Stimulated activated CD8-positive, alpha-beta memory T cell treated with anti-CD3 and anti-CD28 coated beads, Interleukin-15, amount 100 ng/mL, for 4 hours (primary cell): ENCODE measurements around the gene SAMD1.

Experiments
- DNase-seq, 2 donors: peaks; one replicate each; pipeline ENCODE4 v3.0.0-alpha.2; 2020; ENCODE audit warnings: low read depth in 2 of 2

The SAMD1 gene

DNA sequence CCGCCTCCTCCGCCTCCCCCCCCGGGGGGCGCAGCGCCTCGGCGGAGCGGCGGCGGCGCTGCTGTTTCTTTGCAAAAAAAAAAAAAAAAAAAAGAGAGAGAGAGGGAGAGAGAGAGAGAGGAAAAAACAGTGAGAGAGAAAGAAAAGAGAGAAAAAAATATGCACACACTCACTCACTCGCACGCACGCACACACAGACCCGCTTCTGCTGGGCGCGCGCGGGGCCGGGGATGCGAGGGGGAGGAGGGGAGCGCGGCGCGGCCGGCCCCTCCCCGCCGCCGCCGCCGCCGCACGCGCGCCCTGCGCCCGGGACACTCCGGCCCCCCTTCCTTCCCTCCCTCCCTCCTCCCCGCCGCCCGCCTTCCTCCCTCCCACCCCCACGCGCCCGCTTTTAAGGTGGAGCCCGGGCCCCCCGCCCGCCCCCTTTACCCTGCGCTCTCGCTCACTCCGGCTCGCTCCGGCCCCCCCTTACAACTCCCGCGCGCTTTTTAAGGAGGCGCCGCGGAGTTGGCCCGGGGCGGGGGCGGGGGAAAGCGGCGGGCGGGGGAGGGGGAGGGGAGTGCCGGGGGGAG is at the start of gene SAMD1:
Gene SAMD1 (minus strand): TSS at position 243 of the 572 bp plus-strand sequence.
- peak; percentile 78 to 82 for DNase-seq

DNA sequence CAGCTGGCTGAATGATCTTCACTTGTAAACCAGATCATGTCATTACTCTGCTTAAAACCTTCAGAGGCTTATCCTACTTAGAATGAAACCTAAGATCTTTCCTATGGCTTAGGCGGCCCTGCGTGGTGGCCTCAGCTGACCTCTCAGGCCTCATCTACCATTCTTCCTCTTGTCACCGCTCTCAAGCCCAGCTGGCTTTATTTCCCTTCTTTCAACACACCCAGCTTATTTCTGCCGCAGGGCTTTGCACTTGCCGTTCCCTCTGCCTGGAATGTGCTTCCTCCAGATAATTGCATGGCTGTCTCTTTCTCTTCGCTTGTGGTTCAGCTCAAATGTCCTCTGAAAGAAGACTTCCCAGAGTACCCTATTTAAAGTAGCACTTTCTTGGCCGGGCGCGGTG is 49.4 kb upstream of the SAMD1 start:
- DNase-seq = no peak

DNA sequence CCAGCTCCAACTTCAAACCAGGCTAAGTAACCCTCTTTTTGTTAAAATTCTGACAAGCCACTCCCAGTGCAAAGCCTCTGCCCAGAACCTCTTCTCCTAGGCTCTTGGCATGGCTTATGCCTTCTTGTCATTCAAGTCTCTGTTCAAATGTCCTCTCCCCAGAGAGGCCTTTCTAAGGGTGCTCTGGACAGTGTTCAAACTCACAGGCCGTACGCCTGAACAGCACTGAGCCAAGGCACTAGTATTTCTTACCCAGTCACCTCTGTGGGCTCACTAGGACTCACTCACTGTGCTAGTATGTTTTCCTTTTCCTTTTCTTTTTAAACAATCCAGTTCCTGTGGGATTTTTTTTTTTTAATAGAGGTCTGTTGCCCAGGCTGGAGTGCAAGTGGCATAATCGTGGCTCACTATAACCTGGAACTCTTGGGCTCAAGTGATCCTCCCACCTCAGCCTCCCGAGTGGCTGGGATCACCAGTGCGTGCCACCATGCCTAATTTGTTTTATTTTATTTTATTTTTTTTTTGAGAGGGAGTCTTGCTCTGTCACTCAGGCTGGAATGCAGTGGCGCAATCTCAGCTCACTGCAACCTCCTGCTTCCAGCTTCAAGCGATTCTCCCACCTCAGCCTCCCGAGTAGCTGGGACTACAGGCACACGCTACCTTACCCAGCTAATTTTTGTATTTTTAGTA is 48.2 kb upstream of the SAMD1 start:
- DNase-seq = no peak

DNA sequence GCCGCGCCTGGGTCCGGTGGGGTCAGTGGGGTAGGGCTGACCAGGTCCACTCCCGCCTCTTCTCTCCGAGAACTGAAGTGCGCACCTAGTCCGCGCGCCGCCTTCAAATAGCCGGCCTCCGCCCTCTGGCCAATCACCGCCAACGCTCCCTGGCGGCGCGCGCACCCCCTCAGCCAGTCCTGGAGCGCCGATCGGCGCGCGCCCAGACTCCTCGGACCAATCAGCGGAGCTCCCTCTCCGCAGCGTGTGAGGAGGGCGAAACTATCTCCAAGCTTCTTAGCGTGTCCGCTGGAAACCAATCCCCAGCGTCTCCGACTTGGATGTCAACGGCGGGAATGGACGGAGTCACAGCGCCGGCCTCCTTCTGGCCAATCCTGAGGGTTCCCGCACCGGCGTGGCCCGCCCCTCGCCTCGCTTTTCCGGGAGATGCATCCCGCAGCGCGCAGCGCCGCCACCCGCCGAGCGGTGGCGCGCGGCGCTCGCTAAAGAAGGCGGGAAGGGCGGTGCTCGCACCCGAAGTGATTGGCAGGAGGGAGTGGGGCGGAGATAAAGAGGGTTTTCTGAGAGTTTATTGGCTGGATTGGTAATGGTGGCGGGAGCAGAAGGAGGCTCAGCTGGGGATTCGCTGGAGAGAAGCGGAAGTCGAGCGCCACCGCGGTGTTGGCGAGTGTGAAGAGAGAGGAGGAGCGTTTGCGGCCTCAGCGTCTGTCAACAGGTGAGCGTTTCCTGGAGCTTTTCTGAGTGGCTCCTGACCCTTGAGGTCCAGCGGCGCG is 46.1 kb upstream of the SAMD1 start, which contains the start of gene ASF1B:
Gene ASF1B (minus strand): TSS at position 81 of the 773 bp plus-strand sequence. CDS start 133 bp downstream, outside the sequence.
- peak; percentile 95 for DNase-seq

DNA sequence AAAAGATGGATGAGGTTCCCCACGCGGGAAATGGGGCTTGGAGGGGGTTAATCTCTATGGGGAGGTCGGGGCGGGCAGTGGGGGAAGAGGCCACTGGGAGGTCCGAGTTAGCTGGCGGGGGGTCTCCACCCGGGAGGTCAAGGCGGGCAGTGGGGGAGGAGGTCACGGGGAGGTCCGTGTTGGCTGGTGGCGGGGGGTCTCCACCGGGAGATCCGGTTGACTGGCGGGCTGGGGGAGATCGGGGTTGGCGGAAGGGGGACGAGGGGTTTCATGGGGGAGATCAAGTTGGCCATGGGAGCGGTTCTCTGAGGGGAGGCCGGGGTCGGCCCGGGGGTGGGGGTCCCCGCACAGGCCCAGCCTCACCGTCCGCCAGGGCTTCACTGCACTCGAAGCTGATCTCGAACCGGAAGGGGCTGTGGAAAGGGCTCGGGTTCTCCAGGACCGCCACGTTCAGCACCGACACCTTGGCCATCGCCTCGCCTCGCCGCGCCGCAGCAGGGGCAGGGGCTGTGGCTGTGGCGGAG is 45.5 kb upstream of the SAMD1 start:
- DNase-seq = peak in 1 of 2 donors; percentile 5

DNA sequence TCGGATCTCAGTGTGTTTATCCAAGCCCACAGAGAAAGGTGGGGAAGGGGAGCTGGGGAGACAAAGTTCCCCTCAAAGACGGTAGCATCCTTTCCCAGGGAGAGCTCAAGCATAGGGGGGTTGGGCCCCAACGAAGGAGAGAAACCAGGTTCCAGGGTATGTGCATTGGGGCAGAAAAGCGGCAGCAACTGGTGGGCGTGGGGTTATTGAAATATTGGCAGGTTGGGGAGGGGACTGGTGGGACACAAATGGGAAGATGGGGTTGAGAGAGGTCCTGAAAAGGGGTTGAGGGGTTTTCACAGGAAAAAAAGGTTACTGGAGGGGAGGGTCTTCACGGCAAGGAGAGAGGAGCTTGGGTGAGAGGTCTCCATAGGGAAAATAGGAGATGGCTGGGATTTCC is 44.8 kb upstream of the SAMD1 start:
- no peak for DNase-seq

DNA sequence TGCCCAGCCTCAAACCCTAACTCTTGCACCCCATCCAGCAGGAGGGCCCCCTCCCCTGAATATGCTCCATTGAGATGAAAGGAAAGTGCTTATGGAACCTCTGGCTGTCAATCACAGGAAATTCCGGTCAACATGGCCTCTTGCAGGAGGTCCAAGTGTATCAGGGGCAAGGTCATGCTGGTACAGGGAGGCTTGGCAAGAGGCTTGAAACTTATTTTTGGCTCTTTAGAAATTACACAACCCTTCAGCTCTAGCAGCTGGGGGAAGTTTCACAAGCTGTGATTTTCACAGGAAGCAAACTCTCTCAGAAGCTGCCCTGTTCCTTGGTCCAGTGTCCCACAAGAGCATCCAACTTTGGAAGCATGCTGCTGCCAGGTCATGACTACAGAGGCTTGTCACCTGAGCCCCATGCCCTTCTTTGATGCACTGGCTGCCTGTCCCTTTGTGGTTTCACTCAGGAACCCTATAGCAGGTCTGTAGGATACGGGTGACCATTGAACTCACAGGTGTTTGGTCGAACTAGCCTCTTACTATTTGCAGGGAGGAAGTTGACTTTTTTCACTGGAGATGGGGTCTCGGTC is 37.5 kb upstream of the SAMD1 start:
- DNase-seq = no peak

DNA sequence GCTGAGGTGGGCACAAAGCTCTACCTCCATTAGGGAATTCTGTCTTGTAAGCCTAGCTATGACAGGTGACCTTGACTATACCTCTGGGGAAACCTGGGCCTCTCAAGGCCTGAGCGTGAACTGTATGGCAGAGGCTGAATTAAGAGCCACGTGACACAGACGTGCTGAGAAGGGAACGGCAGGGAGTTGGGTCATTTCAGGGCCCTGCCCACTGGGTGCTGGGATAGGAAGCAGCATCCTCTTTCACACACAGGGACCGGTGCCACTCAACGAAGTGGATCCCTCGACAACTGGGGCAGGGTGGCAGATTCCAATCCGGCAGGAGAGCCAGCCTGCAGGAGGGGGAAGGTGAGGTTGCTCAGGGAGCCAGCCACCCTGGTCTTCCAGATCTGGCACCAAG is 36.6 kb upstream of the SAMD1 start:
- no peak for DNase-seq

DNA sequence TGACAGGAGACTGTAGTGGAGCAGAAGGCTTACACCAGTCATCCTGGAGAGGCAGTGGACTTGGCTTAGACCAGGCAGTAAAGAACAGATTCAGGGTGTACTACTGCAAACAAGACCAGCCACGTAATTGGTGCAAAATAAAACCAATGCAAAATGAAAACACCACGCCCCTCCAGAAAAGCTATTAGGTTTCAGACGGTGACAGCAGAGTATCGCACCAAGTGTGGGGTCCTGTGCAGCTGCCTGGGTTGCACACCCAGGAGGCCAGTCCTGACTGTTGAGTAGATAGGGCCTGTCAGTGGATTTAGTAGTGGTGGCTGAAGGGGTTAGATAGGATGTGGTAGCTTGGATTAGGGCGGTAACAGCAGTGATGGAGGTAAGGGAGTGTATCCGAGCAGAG is 32.4 kb upstream of the SAMD1 start:
- no peak for DNase-seq

DNA sequence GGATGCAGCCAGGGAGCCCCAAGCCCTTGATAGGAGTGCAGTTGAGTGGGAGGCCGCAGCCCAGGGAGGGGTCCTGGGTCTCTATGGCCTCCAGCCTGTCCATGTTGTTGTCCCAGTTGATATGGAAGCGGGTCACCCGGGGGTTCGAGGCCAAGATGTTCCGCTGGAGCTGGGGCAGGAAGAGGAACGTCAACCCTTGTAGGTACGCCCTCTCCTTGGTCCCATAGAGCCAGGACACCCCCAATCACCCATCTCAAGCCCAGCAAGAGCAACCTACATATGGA is 29.9 kb upstream of the SAMD1 start:
- no peak for DNase-seq

DNA sequence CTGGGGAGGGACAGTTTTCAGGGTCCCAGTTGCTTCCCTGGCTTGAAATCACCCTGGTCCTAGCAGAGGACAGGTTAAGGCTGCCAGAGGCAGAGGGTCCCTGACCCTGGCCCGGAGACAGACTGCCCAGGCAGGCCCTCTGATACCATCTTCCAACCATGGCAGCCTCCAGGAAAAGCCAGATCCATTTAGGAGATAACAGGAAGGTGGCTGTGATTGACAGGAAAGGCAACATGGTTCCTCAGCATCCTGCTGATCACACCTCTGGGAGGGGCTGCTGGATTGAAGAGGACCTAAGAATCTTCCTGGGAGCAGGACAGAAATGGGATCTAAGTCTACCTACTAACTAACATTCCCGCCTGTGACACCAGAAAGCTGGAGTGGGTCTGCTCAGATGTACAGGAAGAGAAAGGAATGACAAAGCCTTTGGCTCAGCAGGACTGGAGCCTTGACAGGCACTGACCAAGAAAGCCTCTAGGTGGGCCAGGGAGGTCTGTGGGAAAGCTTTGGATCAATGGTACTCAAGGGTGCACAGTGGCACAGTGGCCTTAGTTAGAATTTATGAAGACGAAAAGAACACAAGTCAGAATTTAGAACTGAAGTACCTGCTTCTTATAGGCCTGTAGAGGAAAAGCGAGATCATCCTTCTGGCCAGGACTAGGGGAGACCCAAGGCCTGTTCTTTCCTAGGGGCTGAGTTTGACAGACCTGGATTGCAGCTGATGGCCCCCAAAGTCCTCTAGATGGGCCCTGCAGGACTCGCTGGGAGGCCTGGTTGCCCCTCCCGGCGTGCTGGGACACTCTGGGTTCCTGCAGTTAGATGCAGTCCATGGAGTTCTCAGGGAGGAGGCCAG is 29.3 kb upstream of the SAMD1 start:
- no peak for DNase-seq

DNA sequence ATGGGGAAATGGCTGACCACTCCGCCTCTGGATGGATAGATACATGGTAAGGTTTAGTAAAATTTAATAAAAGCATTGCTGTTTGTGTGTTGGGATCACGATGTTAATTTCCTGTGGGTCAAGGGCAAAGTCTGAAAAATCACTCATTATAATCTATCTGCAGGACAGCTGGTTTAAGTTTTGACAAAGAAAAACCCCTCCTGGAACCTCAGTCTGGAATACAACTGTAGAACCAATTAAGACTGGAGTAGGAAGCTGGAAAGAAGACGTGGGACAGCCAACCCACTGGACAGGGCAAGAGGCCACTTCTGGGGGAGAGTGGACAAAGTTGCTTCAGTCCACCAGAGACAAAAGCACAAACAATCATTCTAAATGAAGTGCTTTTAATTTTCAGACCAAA is 28.6 kb upstream of the SAMD1 start:
- no peak for DNase-seq

DNA sequence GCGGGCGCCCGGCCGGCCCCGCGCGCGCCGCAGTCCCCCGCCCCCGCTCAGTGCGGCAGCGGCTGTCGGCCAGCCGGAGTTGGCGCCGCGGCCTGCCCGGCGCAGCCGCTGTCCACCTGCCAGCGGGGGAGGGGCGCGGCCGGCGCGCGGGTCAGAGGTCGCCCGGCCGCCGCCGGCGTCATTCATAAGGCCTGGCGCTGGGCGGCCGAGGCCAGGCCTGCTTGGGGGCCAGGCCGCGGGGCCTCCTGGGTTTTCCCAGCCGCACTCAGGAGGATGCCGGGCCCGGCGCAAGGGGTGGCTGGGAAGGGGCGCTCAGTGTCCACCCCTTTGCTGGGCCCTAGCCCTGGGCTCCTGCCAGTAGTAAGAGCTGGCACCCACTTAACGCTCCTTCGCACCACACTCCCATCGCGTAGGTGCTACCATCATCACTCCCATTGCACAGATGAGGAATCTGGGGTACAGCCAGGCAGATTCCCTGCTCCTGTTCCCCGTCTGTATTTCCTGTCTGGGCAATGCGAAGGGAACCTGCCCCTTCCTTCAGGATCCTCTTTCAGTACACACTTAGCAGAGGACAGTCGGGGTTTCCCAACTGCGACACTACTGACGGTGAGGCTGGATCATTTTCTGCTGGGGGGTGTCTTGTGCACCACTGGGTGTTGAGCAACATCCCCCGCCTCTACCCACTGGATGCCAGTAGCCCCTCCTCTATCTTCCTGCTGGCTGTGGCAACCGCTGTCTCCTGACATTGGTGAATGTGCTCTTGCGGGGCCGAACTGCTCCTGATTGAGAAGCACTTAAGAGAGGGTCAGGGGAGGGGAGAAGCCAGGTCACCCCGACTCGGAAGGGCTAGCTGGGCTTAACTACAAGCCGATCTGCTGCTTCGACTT is 27.9 kb upstream of the SAMD1 start:
- peak in 1 of 2 donors; percentile 7 for DNase-seq

DNA sequence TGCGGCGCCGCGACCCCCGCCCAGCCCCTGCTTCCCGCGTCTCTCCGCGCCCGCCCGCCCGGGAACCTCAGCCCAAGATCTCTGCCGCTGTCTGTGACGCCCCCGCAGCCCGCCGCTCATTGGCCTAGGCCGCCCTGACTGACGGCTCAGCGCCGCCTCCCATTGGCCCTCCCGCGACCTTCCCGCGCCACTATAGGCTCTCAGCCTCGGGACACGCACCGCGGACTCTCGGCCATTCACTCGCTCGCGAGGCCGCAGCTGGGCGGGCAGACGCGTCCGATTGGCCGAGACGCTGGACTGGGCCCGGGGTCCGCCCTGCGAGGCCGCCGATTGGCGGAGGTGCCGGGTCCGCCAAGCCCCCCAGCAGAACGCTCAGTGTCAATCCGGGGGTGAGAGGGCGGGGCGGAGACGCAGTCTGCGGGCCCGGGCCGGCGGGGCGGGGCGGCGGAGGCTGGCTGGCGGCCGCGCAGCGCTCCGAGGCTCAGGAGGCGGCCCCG is 27.2 kb upstream of the SAMD1 start, which contains the start of gene PRKACA:
Gene PRKACA (minus strand): TSS at position 95 of the 497 bp plus-strand sequence. CDS start 215 bp downstream, outside the sequence.
- DNase-seq = peak; percentile 98

DNA sequence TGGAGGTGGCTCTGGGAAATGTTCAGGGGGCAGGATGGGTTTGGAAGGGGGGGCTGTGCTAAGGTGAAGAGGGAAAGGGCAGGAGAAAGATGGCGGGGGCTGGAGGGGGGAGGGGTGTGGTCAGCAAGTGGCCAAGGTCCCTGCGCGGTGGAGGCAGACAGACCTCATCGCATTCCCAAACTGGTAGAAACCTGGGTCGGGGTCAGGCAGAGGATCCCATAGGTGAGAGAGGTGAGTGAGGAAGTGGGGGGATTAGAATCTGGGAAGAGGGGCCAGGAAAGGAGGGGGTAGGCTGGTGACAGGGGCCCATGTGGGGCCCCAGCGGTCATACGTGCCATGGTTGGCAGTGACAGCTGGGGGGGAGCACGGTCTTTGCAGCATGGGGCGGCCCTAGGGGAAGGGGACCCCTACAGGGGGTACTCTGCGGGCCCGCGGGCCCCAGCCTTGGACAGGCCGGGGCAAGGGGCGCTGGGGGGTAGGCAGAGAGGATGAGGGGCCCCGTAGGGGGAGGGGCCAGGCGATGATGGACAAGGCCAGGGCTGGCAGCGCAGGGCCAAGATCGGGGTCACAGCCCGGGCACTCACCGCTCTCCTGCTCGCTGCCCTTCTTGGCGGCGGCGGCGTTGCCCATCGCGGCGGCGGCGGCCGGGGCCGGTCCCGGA is 26.5 kb upstream of the SAMD1 start:
- DNase-seq = no peak

DNA sequence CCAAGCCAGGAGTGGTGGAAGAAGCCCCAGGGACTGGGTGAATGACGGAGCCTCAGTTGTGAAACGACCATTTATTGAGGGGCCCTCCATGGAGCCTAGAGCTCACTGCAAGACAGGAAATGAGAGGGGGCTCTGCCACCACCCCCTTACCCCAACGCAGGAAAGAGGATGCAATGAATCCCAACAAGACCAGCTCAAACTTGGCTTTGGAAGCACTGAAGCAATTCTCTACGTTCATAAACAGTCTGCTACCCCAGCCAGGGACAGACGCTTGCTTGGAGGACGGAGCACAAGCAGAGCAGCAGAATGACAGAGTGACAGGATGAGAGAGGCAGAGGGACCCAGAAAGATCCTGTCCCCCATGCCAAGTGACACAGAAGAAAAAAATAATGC is 26.0 kb upstream of the SAMD1 start:
- DNase-seq = no peak

DNA sequence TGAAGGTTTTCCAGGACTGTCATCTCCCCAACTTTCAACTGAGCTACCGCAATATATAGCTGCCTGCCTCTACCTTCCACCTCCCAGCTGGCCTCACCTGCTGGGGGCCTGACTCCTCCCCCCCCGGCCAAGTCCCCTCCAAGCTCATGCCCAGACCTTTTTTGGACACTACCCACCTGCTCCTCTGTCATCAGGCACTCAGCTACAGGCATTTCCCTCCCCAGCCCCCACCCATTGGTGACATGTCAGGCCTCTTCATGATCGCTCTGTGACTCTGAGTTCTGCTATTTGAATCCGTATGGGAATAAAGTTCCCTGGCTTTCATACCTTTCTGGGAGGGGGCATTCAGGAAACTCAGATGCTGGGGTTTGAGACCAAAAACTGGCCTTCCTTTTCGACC is 25.2 kb upstream of the SAMD1 start:
- DNase-seq = no peak

DNA sequence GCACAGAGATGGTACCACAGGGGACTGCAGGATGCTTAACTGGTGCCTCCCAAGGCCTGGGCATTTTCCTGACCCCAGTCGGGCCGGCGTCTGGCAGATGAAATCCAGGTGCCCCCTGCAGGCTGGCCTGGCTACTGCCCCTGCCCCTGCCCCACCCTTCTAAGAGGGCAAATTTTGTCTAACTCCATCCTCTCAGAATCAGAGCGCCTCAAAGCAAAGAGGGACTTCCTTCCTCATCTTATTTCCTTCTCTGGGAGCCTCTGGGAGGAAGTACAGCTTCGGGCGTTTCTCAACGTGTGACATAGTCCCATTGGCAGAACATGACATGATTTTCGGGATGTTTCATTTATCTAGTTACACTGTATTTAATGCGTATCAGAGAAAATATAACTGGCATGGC is 24.3 kb upstream of the SAMD1 start:
- DNase-seq = no peak

DNA sequence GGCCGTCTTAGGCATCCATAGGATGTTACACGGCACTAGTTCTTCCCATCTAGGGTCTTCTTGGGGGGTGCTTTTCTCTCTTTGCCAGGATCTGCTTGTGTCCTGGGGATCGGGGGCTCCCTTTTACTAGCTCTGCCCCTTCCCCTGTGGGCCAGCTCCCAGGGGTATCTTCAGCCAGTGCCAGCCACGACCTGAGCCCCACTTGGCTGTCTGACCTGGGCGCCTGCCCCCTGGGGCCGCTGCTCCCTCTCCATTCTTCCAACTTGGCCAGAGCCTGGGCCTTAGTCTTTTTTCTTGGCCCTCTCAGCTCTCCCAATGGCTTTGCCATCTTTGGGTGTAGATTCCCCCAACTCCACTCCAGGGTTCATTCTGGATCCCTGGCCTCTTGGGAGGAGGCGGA is 23.9 kb upstream of the SAMD1 start:
- no peak for DNase-seq
